Inferior parietal cortex (tissue), 1 donor: ENCODE data around the gene HHAT.

Experiments
- DNase-seq: peaks from one replicate; pipeline ENCODE4 v3.0.0-alpha.2; 2016; ENCODE audit errors: extremely low spot score

HHAT gene

DNA sequence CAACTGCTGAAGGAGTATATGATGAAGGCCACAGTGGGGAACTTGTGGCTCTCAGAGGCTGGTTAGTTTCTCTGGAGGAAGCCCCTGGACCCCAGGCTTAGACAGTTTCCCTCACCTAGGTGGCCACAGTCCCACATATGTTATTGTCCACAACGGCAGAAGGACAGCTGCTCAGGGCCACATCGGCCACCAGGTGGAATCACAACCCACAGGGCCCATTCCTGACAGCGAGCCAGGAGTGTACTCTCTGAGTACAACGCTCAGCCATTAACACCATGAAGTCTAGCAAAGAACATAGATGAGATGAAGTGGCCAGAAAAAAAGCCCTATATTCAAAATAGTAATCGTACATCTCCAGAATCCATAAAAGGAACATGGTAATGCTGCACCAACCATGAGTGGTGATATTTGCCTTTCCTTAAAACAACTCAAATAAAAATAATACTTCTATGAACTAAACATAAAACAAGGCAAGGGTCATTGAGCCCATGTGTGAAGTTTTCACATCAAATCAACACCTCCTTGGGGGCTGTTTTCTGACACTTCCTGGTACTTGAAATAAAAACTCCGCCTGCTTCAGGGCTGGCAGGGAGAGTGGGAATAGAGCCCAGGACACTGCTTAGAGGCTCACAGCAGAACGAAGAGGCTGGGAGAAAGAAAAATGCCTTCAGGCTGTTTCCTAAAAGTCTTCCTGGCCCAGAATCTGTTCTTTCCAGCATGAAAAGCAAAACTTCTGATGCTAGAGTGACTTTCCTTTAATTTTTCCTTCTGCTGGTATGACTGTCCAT is 383.3 kb downstream of the HHAT start:
- DNase-seq, result no peak

DNA sequence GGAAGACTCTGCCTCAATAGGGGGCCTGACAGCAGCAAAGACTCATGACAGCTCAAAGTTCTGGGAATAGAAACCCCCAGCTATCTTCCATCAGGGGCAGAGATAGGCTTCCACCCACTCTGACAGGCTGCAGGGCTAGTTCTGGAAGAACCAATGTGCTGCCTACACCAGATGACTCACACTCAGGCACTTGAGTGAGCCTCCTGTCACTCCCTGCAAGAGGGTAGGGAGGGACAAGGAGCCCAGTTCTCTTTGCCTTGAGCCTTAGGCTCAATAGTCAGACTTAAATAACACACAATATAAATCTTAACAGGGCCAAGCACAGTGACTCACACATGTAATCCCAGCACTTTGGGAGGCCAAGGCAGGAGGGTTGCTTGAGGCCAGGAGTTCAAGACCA is 386.4 kb downstream of the HHAT start:
- no peak for DNase-seq

- no peak for DNase-seq
Observed at GRCh38 chr1:210722410-210723081, 393.8 kb downstream of the HHAT start.

DNA sequence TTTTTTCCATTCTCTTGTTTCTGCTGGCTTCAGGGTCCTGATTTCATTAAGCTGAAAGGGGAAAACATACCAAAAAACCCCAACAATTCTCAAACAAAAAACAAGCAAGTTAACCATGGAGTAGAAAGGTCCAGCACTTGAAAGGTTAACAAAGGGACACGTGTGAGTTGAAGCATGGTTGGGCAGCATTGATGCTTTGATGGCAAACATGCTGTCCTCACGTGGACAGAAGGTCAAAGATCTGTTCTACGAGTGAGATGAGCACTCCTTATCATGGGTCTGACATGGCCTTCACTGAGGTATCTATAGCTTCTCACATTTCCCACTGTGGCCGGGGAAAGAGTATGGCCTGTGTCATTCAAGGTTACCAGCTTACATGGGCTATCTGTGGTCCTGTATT is 394.9 kb downstream of the HHAT start:
- DNase-seq, result no peak

GRCh38 chr1:210724768-210725167 is 396.1 kb downstream of the HHAT start:
- DNase-seq, result no peak
